Lower leg skin (tissue), 3 donors: ENCODE measurements around the gene IFNL1.

ENCODE experiments used
- CTCF ChIP-seq, 3 donors: fragments of 450-650 bp; IDR thresholded peaks; one replicate each; pipeline ENCODE4 v1.5.1; 2016; ENCODE audit warnings: antibody characterized with exemption in 3 of 3, mild to moderate bottlenecking in 3 of 3, moderate library complexity in 2 of 3
- POLR2A ChIP-seq, 2 donors: fragments of 450-650 bp; IDR thresholded peaks; one replicate each; pipeline ENCODE4 v1.6.1; 2016 to 2017; ENCODE audit warnings: antibody characterized with exemption in 2 of 2, mild to moderate bottlenecking in 1 of 2, moderate library complexity in 1 of 2

GRCh38 chr19:39341719-39342604 lies 45.8 kb downstream of the IFNL1 start, which contains the start of gene SAMD4B:
- TF ChIP-seq CTCF (IDR thresholded peaks at IDR 0.05) (peak in 1 of 3 donors; percentile 28), POLR2A (IDR thresholded peaks at IDR 0.05) (peak in 1 of 2 donors; percentile 42)
